ENCODE data around the gene OR2AP1.
"Not testable (repeated sequence)": the region's sequence is repeated elsewhere in the genome, so short reads cannot be mapped to it uniquely, and the experiment has no call there.

The OR2AP1 gene

GRCh38 chr12:55572168-55572567 is at the start of gene OR2AP1:
Gene OR2AP1, plus strand, starts transcription at chr12:55572468. Its CDS starts 1,947 bp downstream, at chr12:55574415.
- no peak for FAIRE-seq

GRCh38 chr12:55548235-55548634 is 24.0 kb upstream of the OR2AP1 start:
- FAIRE-seq: not testable (repeated sequence)

GRCh38 chr12:55548756-55549155 is 23.5 kb upstream of the OR2AP1 start:
- FAIRE-seq: no peak

- FAIRE-seq: no peak
Measured at GRCh38 chr12:55549302-55549701, 23.0 kb upstream of the OR2AP1 start, which contains the start of gene OR6C4. Gene OR6C4, plus strand, starts transcription at chr12:55549602. Its CDS starts 1,625 bp downstream, at chr12:55551227.

- no peak for FAIRE-seq
Measured at GRCh38 chr12:55554296-55554695, 18.0 kb upstream of the OR2AP1 start.

- not testable (repeated sequence) for FAIRE-seq
Measured at GRCh38 chr12:55570060-55570459, 2.2 kb upstream of the OR2AP1 start.

GRCh38 chr12:55570689-55571088 is 1.6 kb upstream of the OR2AP1 start:
- FAIRE-seq: not testable (repeated sequence)

- FAIRE-seq: no peak
Measured at GRCh38 chr12:55582066-55582465, 9.8 kb downstream of the OR2AP1 start.

GRCh38 chr12:55585817-55586216 is 13.5 kb downstream of the OR2AP1 start:
- no peak for FAIRE-seq

- not testable (repeated sequence) for FAIRE-seq
Measured at GRCh38 chr12:55590152-55590551, 17.9 kb downstream of the OR2AP1 start.

- FAIRE-seq: no peak
Measured at GRCh38 chr12:55607821-55608594, 35.7 kb downstream of the OR2AP1 start.

GRCh38 chr12:55610598-55610997 is 38.3 kb downstream of the OR2AP1 start:
- FAIRE-seq: no peak

- no peak for FAIRE-seq
Measured at GRCh38 chr12:55612646-55613045, 40.4 kb downstream of the OR2AP1 start.

GRCh38 chr12:55614764-55615163 is 42.5 kb downstream of the OR2AP1 start:
- FAIRE-seq: no peak

- FAIRE-seq: peak; percentile 41
Measured at GRCh38 chr12:55619354-55620138, 47.3 kb downstream of the OR2AP1 start.

GRCh38 chr12:55624056-55624455 is 51.8 kb downstream of the OR2AP1 start:
- no peak for FAIRE-seq

All from colon (tissue), 2 donors.